ENCODE data around the gene OR6N2. TPM values are rescaled to one million over a fixed set of nuclear protein-coding genes. Genes with fewer than 3 reads are reported as not detected.

The OR6N2 gene
- total and polyA plus RNA-seq, 2 donors (not counting 1 experiment from before 2014, with no cell fraction given): not detected

GRCh38 chr1:158810311-158810710, 29.3 kb upstream of the OR6N2 start:
- Histone ChIP-seq H2AFZ (ENCODE audit: low read length) (no peak overlapping the region), H3K4me3 (replicated peaks in 1 of 4; ENCODE audit: control extremely low read depth in 1 of 4, insufficient read depth in 1 of 4, low read depth in 3 of 4, low read length in 4 of 4) (no peak overlapping the region), H3K9me3 (ENCODE audit: control insufficient read depth, insufficient read depth, low read depth, low read length) (no peaks in the 10 kb centered on the region), H3K4me1 (ENCODE audit: control insufficient read depth, extremely low read depth, insufficient read depth, low read length) (no peaks in the 10 kb centered on the region), H3K79me2 (ENCODE audit: control insufficient read depth, insufficient read depth, low read length) (no peaks in the 10 kb centered on the region), H3K9ac (ENCODE audit: insufficient read depth, low read length) (no peak overlapping the region), H3K36me3 (ENCODE audit: control insufficient read depth, insufficient read depth, low read length) (no peaks in the 10 kb centered on the region), H4K20me1 (ENCODE audit: control insufficient read depth, extremely low read depth, insufficient read depth, low read length) (no peaks in the 10 kb centered on the region), H3K4me2 (ENCODE audit: extremely low read depth, insufficient read depth, low read length) (no peak overlapping the region), H3K27me3 (ENCODE audit: control insufficient read depth, insufficient read depth, low read length) (no peaks in the 10 kb centered on the region), H3K27ac (ENCODE audit: insufficient read depth, low read length) (no peak overlapping the region)
- no peak for DNase-seq (ENCODE audit: low read depth in 2 of 2)
- TF ChIP-seq CTCF (conservative IDR thresholded peaks at IDR 0.05 in 1 of 2, IDR thresholded peaks at IDR 0.05 in 1 of 2; ENCODE audit: low read depth in 1 of 2, low read length in 2 of 2) (no peak), EZH2 (IDR thresholded peaks at IDR 0.05; ENCODE audit: low read length, missing control alignments) (no peak)

DNA sequence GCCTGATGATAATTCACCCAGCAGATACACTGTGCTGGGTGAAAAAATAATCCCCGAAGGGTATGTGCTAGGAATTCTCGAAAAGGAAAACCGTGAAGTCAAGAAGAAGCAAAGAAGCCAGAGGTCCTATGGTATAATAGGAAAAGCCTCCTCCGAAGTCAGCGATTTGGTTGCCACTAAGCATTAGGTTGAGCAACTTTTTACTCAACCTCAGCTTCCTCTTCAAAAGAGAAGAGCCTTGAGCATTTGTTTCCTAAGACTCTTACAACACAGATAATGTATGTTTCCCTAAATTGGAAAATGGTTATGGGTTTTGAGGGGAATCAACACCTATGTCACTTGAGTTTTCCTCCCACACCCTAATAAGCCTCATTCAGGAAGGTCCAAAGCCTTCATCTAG, 28.9 kb upstream of the OR6N2 start:
- H3K79me2 ChIP-seq (ENCODE audit: control insufficient read depth, insufficient read depth, low read length): no peaks in the 10 kb centered on the region
- no peak overlapping the region for H3K4me3 ChIP-seq (replicated peaks in 1 of 4; ENCODE audit: control extremely low read depth in 1 of 4, insufficient read depth in 1 of 4, low read depth in 3 of 4, low read length in 4 of 4)
- no peak overlapping the region for H3K4me2 ChIP-seq (ENCODE audit: extremely low read depth, insufficient read depth, low read length)
- no peaks in the 10 kb centered on the region for H3K4me1 ChIP-seq (ENCODE audit: control insufficient read depth, extremely low read depth, insufficient read depth, low read length)
- H4K20me1 ChIP-seq (ENCODE audit: control insufficient read depth, extremely low read depth, insufficient read depth, low read length): no peaks in the 10 kb centered on the region
- H3K9me3 ChIP-seq (ENCODE audit: control insufficient read depth, insufficient read depth, low read depth, low read length): no peaks in the 10 kb centered on the region
- no peak overlapping the region for H3K27ac ChIP-seq (ENCODE audit: insufficient read depth, low read length)
- H3K36me3 ChIP-seq (ENCODE audit: control insufficient read depth, insufficient read depth, low read length): no peaks in the 10 kb centered on the region
- no peak overlapping the region for H2AFZ ChIP-seq (ENCODE audit: low read length)
- H3K27me3 ChIP-seq (ENCODE audit: control insufficient read depth, insufficient read depth, low read length): no peaks in the 10 kb centered on the region
- DNase-seq (ENCODE audit: low read depth in 2 of 2): no peak
- no peak for TF ChIP-seq EZH2 (IDR thresholded peaks at IDR 0.05; ENCODE audit: low read length, missing control alignments)
- no peak for TF ChIP-seq CTCF (conservative IDR thresholded peaks at IDR 0.05 in 1 of 2, IDR thresholded peaks at IDR 0.05 in 1 of 2; ENCODE audit: low read depth in 1 of 2, low read length in 2 of 2)
- H3K9ac ChIP-seq (ENCODE audit: insufficient read depth, low read length): no peak overlapping the region

- Histone ChIP-seq H3K9ac (ENCODE audit: insufficient read depth, low read length) (no peak overlapping the region), H3K4me2 (ENCODE audit: extremely low read depth, insufficient read depth, low read length) (no peak overlapping the region)
Observed at GRCh38 chr1:158809256-158809655, 28.3 kb upstream of the OR6N2 start.

More at GRCh38 chr1:158809256-158809655, 28.3 kb upstream of the OR6N2 start:
- Histone ChIP-seq H2AFZ (ENCODE audit: low read length) (no peak overlapping the region), H3K4me3 (replicated peaks in 1 of 4; ENCODE audit: control extremely low read depth in 1 of 4, insufficient read depth in 1 of 4, low read depth in 3 of 4, low read length in 4 of 4) (no peak overlapping the region), H3K9me3 (ENCODE audit: control insufficient read depth, insufficient read depth, low read depth, low read length) (no peaks in the 10 kb centered on the region), H3K79me2 (ENCODE audit: control insufficient read depth, insufficient read depth, low read length) (no peaks in the 10 kb centered on the region), H3K4me1 (ENCODE audit: control insufficient read depth, extremely low read depth, insufficient read depth, low read length) (no peaks in the 10 kb centered on the region), H3K27ac (ENCODE audit: insufficient read depth, low read length) (no peak overlapping the region), H3K36me3 (ENCODE audit: control insufficient read depth, insufficient read depth, low read length) (no peaks in the 10 kb centered on the region), H3K27me3 (ENCODE audit: control insufficient read depth, insufficient read depth, low read length) (no peaks in the 10 kb centered on the region), H4K20me1 (ENCODE audit: control insufficient read depth, extremely low read depth, insufficient read depth, low read length) (no peaks in the 10 kb centered on the region)
- TF ChIP-seq CTCF (conservative IDR thresholded peaks at IDR 0.05 in 1 of 2, IDR thresholded peaks at IDR 0.05 in 1 of 2; ENCODE audit: low read depth in 1 of 2, low read length in 2 of 2) (no peak), EZH2 (IDR thresholded peaks at IDR 0.05; ENCODE audit: low read length, missing control alignments) (no peak)
- DNase-seq (ENCODE audit: low read depth in 2 of 2): no peak

Measured in fibroblast of lung (primary cell).